Esophagus squamous epithelium (tissue), 5 donors: ENCODE data around the gene HSF5. TPM values are rescaled to one million over a fixed set of nuclear protein-coding genes. Genes with fewer than 3 reads are reported as not detected.
"Not testable (repeated sequence)": the region's sequence is repeated elsewhere in the genome, so short reads cannot be mapped to it uniquely, and the experiment has no call there.

Experiments
- DNase-seq: peaks from one replicate; lab custom pipeline; 2025; lab: John Stamatoyannopoulos, UW
- H3K27ac ChIP-seq, 4 donors: fragments of 200-600 bp; sonication (generic); one replicate each; pipeline ENCODE4 v1.5.1; 2016 to 2019; ENCODE audit warnings: mild to moderate bottlenecking in 1 of 4
- H3K27me3 ChIP-seq, 4 donors: fragments of 200-600 bp; sonication (generic); 1 replicate in 3 of 4; 2 replicates in 1 of 4; pipeline versions ENCODE4 v1.5.1 to v1.6.0; 2017 to 2021; ENCODE audit warnings: antibody characterized with exemption in 1 of 4
- H3K36me3 ChIP-seq, 3 donors: fragments of 200-600 bp; sonication (generic); one replicate each; pipeline ENCODE4 v1.5.1; 2016 to 2019
- H3K4me1 ChIP-seq, 3 donors: fragments of 200-600 bp; sonication (generic); one replicate each; pipeline ENCODE4 v1.5.1; 2017 to 2019
- H3K4me3 ChIP-seq, 4 donors: fragments of 200-600 bp; sonication (generic); 1 replicate in 3 of 4; 2 replicates in 1 of 4; pipeline ENCODE4 v1.5.1; 2016 to 2019; ENCODE audit warnings: mild to moderate bottlenecking in 2 of 4, moderate library complexity in 1 of 4
- H3K9me3 ChIP-seq, 3 donors: fragments of 200-600 bp; sonication (generic); one replicate each; pipeline ENCODE4 v1.5.1; 2016 to 2019
- CTCF ChIP-seq, 6 experiments: fragments of 450-650 bp in 4 of 6; fragments of 200-600 bp in 2 of 6; sonication (generic) in 2 of 6; IDR thresholded peaks; one replicate each; pipeline ENCODE4 v1.5.1; 2016 to 2019; ENCODE audit warnings: antibody characterized with exemption in 6 of 6, mild to moderate bottlenecking in 4 of 6, moderate library complexity in 4 of 6
- POLR2A ChIP-seq, 4 donors: fragments of 450-650 bp; IDR thresholded peaks; one replicate each; pipeline ENCODE4 v1.6.1; 2017; ENCODE audit warnings: antibody characterized with exemption in 4 of 4, mild to moderate bottlenecking in 4 of 4, moderate library complexity in 3 of 4
- WGBS, 2 donors: methylation state at CpG; one replicate each; pipeline ENCODE4 v1.1.5; 2018; 5-methylcytosine and 5-hydroxymethylcytosine counted together
- intact Hi-C: fragments of 100-400 bp; cut with DNase I; formaldehyde crosslinking; loops from one replicate; pipeline ENCODE4 v1.15.0; 2022
- total RNA-seq, 4 donors: library from RNA; depleted of rRNA; stranded (reverse); fragments of >200 nt; gene quantifications; one replicate each; pipeline ENCODE4 v1.1.0, GENCODE V29; 2016
- donor health status: DM: yes; HTN: yes; CAD: no.

The HSF5 gene
- total RNA-seq, 4 donors from 2014 or later = under 0.01 TPM; not detected in 3

GRCh38 chr17:58401287-58401686, 86.9 kb downstream of the HSF5 start:
- no peak for TF ChIP-seq CTCF (IDR thresholded peaks at IDR 0.05)
- TF ChIP-seq POLR2A (IDR thresholded peaks at IDR 0.05) = no peak
- Histone ChIP-seq H3K4me3 (no peak overlapping the region), H3K9me3 (no peaks in the 10 kb centered on the region), H3K36me3 (no peaks in the 10 kb centered on the region), H3K27me3 (peaks cover 0 to 6% (median 0%) of the 10 kb centered on the region in 4 donors), H3K4me1 (peaks cover 0 to 83% (median 13%) of the 10 kb centered on the region in 3 donors), H3K27ac (peak overlapping the region in 3 of 4 donors; percentile 15 to 72 (median 65))
- intact Hi-C loops = no loop called here
- no peak for DNase-seq
- WGBS, 2 donors = 36 to 61% methylated on average over 2 of the region's 2 CpGs

GRCh38 chr17:58400826-58401225, 87.4 kb downstream of the HSF5 start:
- H3K9me3 ChIP-seq = no peaks in the 10 kb centered on the region
- no peaks in the 10 kb centered on the region for H3K36me3 ChIP-seq
- H3K27ac ChIP-seq = peak overlapping the region in 3 of 4 donors; percentile 15 to 72 (median 65)
- H3K4me3 ChIP-seq = no peak overlapping the region
- TF ChIP-seq POLR2A (IDR thresholded peaks at IDR 0.05) (no peak), CTCF (IDR thresholded peaks at IDR 0.05) (no peak)
- H3K27me3 ChIP-seq = peaks cover 0 to 6% (median 0%) of the 10 kb centered on the region in 4 donors
- intact Hi-C loops = no loop called here
- DNase-seq = no peak
- H3K4me1 ChIP-seq = peaks cover 0 to 79% (median 13%) of the 10 kb centered on the region in 3 donors

DNA sequence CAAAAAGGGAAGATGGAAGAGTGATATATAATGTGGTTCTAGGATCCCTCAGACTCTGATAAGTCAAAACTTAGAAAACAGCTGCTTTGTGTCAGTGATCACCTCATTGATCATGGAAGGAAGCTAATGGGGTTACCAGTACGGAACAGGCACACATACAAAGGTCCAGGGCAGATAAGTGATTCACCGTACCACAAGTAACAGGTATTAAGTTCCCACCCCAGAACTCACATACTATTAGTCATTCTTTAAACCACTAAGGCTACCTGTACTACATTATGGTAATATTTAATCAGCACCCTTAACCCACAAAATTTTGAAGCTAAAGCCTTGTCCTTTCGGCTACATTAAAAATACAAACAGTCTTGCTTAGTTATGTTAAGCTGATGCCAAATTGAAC, 88.2 kb downstream of the HSF5 start:
- peak overlapping the region in 2 of 4 donors; percentile 35 to 65 for H3K27ac ChIP-seq
- H3K9me3 ChIP-seq = no peaks in the 10 kb centered on the region
- peaks cover 0 to 6% (median 0%) of the 10 kb centered on the region in 4 donors for H3K27me3 ChIP-seq
- H3K36me3 ChIP-seq = no peaks in the 10 kb centered on the region
- peaks cover 0 to 72% (median 13%) of the 10 kb centered on the region in 3 donors for H3K4me1 ChIP-seq
- intact Hi-C loops = no loop called here
- TF ChIP-seq POLR2A (IDR thresholded peaks at IDR 0.05) = no peak
- TF ChIP-seq CTCF (IDR thresholded peaks at IDR 0.05) = no peak
- no peak overlapping the region for H3K4me3 ChIP-seq
- no peak for DNase-seq
- 39 to 55% methylated on average over 3 of the region's 3 CpGs for WGBS, 2 donors

GRCh38 chr17:58398574-58399266, 89.5 kb downstream of the HSF5 start:
- intact Hi-C loops = no loop called here
- H3K4me3 ChIP-seq = no peak overlapping the region
- peaks cover 0 to 77% (median 13%) of the 10 kb centered on the region in 3 donors for H3K4me1 ChIP-seq
- peaks cover 0 to 6% (median 0%) of the 10 kb centered on the region in 4 donors for H3K27me3 ChIP-seq
- DNase-seq = no peak
- 46 to 52% methylated on average over 3 of the region's 3 CpGs for WGBS, 2 donors
- no peak for TF ChIP-seq POLR2A (IDR thresholded peaks at IDR 0.05)
- H3K9me3 ChIP-seq = no peaks in the 10 kb centered on the region
- H3K36me3 ChIP-seq = no peaks in the 10 kb centered on the region
- peak overlapping the region in 2 of 4 donors; percentile 35 to 65 for H3K27ac ChIP-seq

DNA sequence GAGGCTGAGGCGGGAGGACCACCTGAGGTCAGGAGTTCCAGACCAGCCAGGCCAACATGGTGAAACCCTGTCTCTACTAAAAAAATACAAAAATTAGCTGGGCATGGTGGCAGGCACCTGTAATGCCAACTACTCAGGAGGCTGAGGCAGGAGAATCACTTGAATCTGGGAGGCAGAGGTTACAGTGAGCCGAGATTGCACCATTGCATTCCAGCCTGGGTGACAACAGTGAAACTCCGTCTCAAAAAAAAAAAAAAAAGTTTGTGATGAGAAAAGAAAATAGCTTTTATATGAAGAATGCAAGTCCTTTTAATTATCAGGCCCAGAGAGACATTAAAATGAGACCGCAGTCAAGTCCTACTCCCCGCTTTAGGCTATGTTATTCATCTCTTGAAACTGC, 90.8 kb downstream of the HSF5 start:
- H3K9me3 ChIP-seq, H3K36me3 ChIP-seq, DNase-seq, H3K4me3 ChIP-seq, intact Hi-C loops: not testable (repeated sequence)
- 82 to 86% methylated on average over 5 of the region's 5 CpGs for WGBS, 2 donors
- Histone ChIP-seq H3K27ac (peak overlapping the region in 1 of 4 donors; percentile 65), H3K4me1 (peaks cover 4 to 73% (median 13%) of the 10 kb centered on the region in 3 donors), H3K27me3 (peaks cover 0 to 12% (median 0%) of the 10 kb centered on the region in 4 donors)

GRCh38 chr17:58396173-58396572, 92.0 kb downstream of the HSF5 start:
- TF ChIP-seq POLR2A (IDR thresholded peaks at IDR 0.05) (no peak), CTCF (IDR thresholded peaks at IDR 0.05) (no peak)
- 71 to 83% methylated on average over 4 of the region's 4 CpGs for WGBS, 2 donors
- DNase-seq = no peak
- H3K36me3 ChIP-seq = no peaks in the 10 kb centered on the region
- H3K9me3 ChIP-seq = no peaks in the 10 kb centered on the region
- no peak overlapping the region for H3K4me3 ChIP-seq
- H3K27me3 ChIP-seq = peaks cover 0 to 12% (median 0%) of the 10 kb centered on the region in 4 donors
- intact Hi-C loops = no loop called here
- H3K4me1 ChIP-seq = peaks cover 4 to 73% (median 8%) of the 10 kb centered on the region in 3 donors
- no peak overlapping the region for H3K27ac ChIP-seq
